Stimulated activated naive B cell treated with anti-CD40 and anti-IgM and Interleukin-4, amounts not matched to agents 10 μg/mL and 1 μg/mL and 100 μg/mL, for 72 hours (primary cell): ENCODE results near the gene BNIP5.
"Not testable (repeated sequence)": the region's sequence is repeated elsewhere in the genome, so short reads cannot be mapped to it uniquely, and the experiment has no call there.

Experiments
- ATAC-seq, 2 donors: fragments of 150-1000 bp; cut with Tn5 transposase; replicated peaks; 2 replicates each; pipeline ENCODE4 v1.10.0; 2021; ENCODE audit warnings: moderate library complexity in 1 of 2
- DNase-seq: peaks from one replicate; pipeline ENCODE4 v3.0.0; 2021
- H3K27ac Mint-ChIP-seq: one replicate; pipeline ENCODE4 v1.8.0; 2022; ENCODE audit warnings: mild to moderate bottlenecking, mixed read lengths
- H3K27me3 Mint-ChIP-seq, 2 donors: one replicate each; pipeline ENCODE4 v1.8.0; 2022; ENCODE audit warnings: mixed read lengths in 2 of 2
- H3K36me3 Mint-ChIP-seq, 2 donors: one replicate each; pipeline ENCODE4 v1.8.0; 2022; ENCODE audit warnings: mixed read lengths in 2 of 2, mild to moderate bottlenecking in 1 of 2
- H3K4me1 Mint-ChIP-seq, 2 donors: one replicate each; pipeline ENCODE4 v1.8.0; 2022; ENCODE audit warnings: mixed read lengths in 2 of 2, mild to moderate bottlenecking in 1 of 2
- H3K4me3 Mint-ChIP-seq, 2 donors: one replicate each; pipeline ENCODE4 v1.8.0; 2022; ENCODE audit warnings: mild to moderate bottlenecking in 2 of 2, mixed read lengths in 2 of 2, moderate library complexity in 1 of 2
- H3K9me3 Mint-ChIP-seq, 2 donors: one replicate each; pipeline ENCODE4 v1.8.0; 2022; ENCODE audit warnings: mixed read lengths in 2 of 2, mild to moderate bottlenecking in 1 of 2

Gene BNIP5

GRCh38 chr6:36343109-36343680 is 6.5 kb upstream of the BNIP5 start:
- Mint-ChIP-seq H3K4me3 (no peak overlapping the region), H3K27me3 (peaks cover 5 to 12% of the 10 kb centered on the region in 2 donors), H3K27ac (no peak overlapping the region), H3K9me3 (no peaks in the 10 kb centered on the region), H3K4me1 (peaks cover 7 to 18% of the 10 kb centered on the region in 2 donors), H3K36me3 (no peaks in the 10 kb centered on the region)
- no peak for DNase-seq
- no peak for ATAC-seq

- H3K4me1 Mint-ChIP-seq, result peaks cover 16 to 31% of the 10 kb centered on the region in 2 donors
- no peaks in the 10 kb centered on the region for H3K36me3 Mint-ChIP-seq
- peak; percentile 74 to 81 for ATAC-seq
- DNase-seq, result peak; percentile 63
- H3K27ac Mint-ChIP-seq, result peak overlapping the region; percentile 82
- H3K27me3 Mint-ChIP-seq, result peaks cover 5 to 12% of the 10 kb centered on the region in 2 donors
- no peaks in the 10 kb centered on the region for H3K9me3 Mint-ChIP-seq
- peak overlapping the region; percentile 57 to 75 for H3K4me3 Mint-ChIP-seq
Observed at GRCh38 chr6:36340618-36341454, 4.1 kb upstream of the BNIP5 start.

GRCh38 chr6:36340306-36340617 is 3.6 kb upstream of the BNIP5 start:
- H3K27me3 Mint-ChIP-seq, result peaks cover 6 to 14% of the 10 kb centered on the region in 2 donors
- no peak overlapping the region for H3K4me3 Mint-ChIP-seq

GRCh38 chr6:36339146-36339545 is 2.5 kb upstream of the BNIP5 start:
- no peak for ATAC-seq
- H3K4me3 Mint-ChIP-seq, result no peak overlapping the region
- H3K4me1 Mint-ChIP-seq, result peaks cover 24 to 42% of the 10 kb centered on the region in 2 donors
- H3K36me3 Mint-ChIP-seq, result no peaks in the 10 kb centered on the region
- no peak overlapping the region for H3K27ac Mint-ChIP-seq
- no peaks in the 10 kb centered on the region for H3K9me3 Mint-ChIP-seq
- DNase-seq, result no peak
- peaks cover 17 to 26% of the 10 kb centered on the region in 2 donors for H3K27me3 Mint-ChIP-seq

More at GRCh38 chr6:36340306-36340617, 3.6 kb upstream of the BNIP5 start:
- H3K36me3 Mint-ChIP-seq, result no peaks in the 10 kb centered on the region
- DNase-seq (no peak), ATAC-seq (no peak)
- no peaks in the 10 kb centered on the region for H3K9me3 Mint-ChIP-seq
- no peak overlapping the region for H3K27ac Mint-ChIP-seq
- H3K4me1 Mint-ChIP-seq, result peaks cover 17 to 33% of the 10 kb centered on the region in 2 donors

GRCh38 chr6:36338223-36338622 is 1.5 kb upstream of the BNIP5 start:
- H3K27ac Mint-ChIP-seq, DNase-seq, H3K9me3 Mint-ChIP-seq, H3K4me3 Mint-ChIP-seq, ATAC-seq, H3K36me3 Mint-ChIP-seq: not testable (repeated sequence)
- H3K4me1 Mint-ChIP-seq, result peaks cover 24 to 47% of the 10 kb centered on the region in 2 donors
- peaks cover 17 to 28% of the 10 kb centered on the region in 2 donors for H3K27me3 Mint-ChIP-seq

GRCh38 chr6:36337814-36338213 is 1.1 kb upstream of the BNIP5 start:
- Mint-ChIP-seq H3K4me1 (peaks cover 27 to 51% of the 10 kb centered on the region in 2 donors), H3K27ac (no peak overlapping the region), H3K27me3 (peaks cover 17 to 28% of the 10 kb centered on the region in 2 donors), H3K36me3 (no peaks in the 10 kb centered on the region), H3K4me3 (no peak overlapping the region), H3K9me3 (no peaks in the 10 kb centered on the region)
- DNase-seq (no peak), ATAC-seq (peak; percentile 25 to 26)

GRCh38 chr6:36336208-36336710 is 429 bp downstream of the BNIP5 start:
- ATAC-seq, result no peak
- Mint-ChIP-seq H3K9me3 (no peaks in the 10 kb centered on the region), H3K4me3 (no peak overlapping the region)

GRCh38 chr6:36335465-36336207 is 1.1 kb downstream of the BNIP5 start:
- Mint-ChIP-seq H3K36me3 (no peaks in the 10 kb centered on the region), H3K4me3 (no peak overlapping the region), H3K27me3 (peaks cover 18 to 23% of the 10 kb centered on the region in 2 donors), H3K4me1 (peaks cover 25 to 47% of the 10 kb centered on the region in 2 donors), H3K27ac (no peak overlapping the region), H3K9me3 (no peaks in the 10 kb centered on the region)
- ATAC-seq, result no peak
- no peak for DNase-seq

More at GRCh38 chr6:36336208-36336710, 429 bp downstream of the BNIP5 start:
- Mint-ChIP-seq H3K27me3 (peaks cover 22 to 28% of the 10 kb centered on the region in 2 donors), H3K4me1 (peaks cover 28 to 52% of the 10 kb centered on the region in 2 donors), H3K36me3 (no peaks in the 10 kb centered on the region), H3K27ac (no peak overlapping the region)
- no peak for DNase-seq

- no peak overlapping the region for H3K4me3 Mint-ChIP-seq
- peaks cover 17% of the 10 kb centered on the region in 2 donors for H3K27me3 Mint-ChIP-seq
- peaks cover 23 to 44% of the 10 kb centered on the region in 2 donors for H3K4me1 Mint-ChIP-seq
- no peaks in the 10 kb centered on the region for H3K36me3 Mint-ChIP-seq
- ATAC-seq, result no peak
- no peaks in the 10 kb centered on the region for H3K9me3 Mint-ChIP-seq
- H3K27ac Mint-ChIP-seq, result no peak overlapping the region
- DNase-seq, result no peak
Observed at GRCh38 chr6:36334832-36335459, 1.7 kb downstream of the BNIP5 start.

- Mint-ChIP-seq H3K27ac (no peak overlapping the region), H3K36me3 (no peaks in the 10 kb centered on the region), H3K4me3 (no peak overlapping the region), H3K9me3 (no peaks in the 10 kb centered on the region), H3K4me1 (peaks cover 23 to 38% of the 10 kb centered on the region in 2 donors), H3K27me3 (peaks cover 17% of the 10 kb centered on the region in 2 donors)
- no peak for DNase-seq
- no peak for ATAC-seq
Observed at GRCh38 chr6:36333931-36334725, 2.6 kb downstream of the BNIP5 start.

GRCh38 chr6:36333171-36333895 is 3.4 kb downstream of the BNIP5 start:
- ATAC-seq, result no peak
- Mint-ChIP-seq H3K27me3 (peaks cover 17% of the 10 kb centered on the region in 2 donors), H3K4me3 (no peak overlapping the region), H3K4me1 (peaks cover 21 to 35% of the 10 kb centered on the region in 2 donors), H3K27ac (no peak overlapping the region), H3K36me3 (no peaks in the 10 kb centered on the region), H3K9me3 (no peaks in the 10 kb centered on the region)
- no peak for DNase-seq

GRCh38 chr6:36331381-36331780 is 5.3 kb downstream of the BNIP5 start:
- no peak for DNase-seq
- H3K9me3 Mint-ChIP-seq, result no peaks in the 10 kb centered on the region

GRCh38 chr6:36330366-36330765 is 6.3 kb downstream of the BNIP5 start:
- DNase-seq, result no peak
- Mint-ChIP-seq H3K36me3 (no peaks in the 10 kb centered on the region), H3K4me1 (peaks cover 18 to 33% of the 10 kb centered on the region in 2 donors), H3K27me3 (peaks cover 15 to 23% of the 10 kb centered on the region in 2 donors), H3K4me3 (no peak overlapping the region), H3K9me3 (no peaks in the 10 kb centered on the region), H3K27ac (no peak overlapping the region)
- no peak for ATAC-seq

More at GRCh38 chr6:36331381-36331780, 5.3 kb downstream of the BNIP5 start:
- no peak for ATAC-seq
- peaks cover 17 to 23% of the 10 kb centered on the region in 2 donors for H3K27me3 Mint-ChIP-seq
- H3K4me3 Mint-ChIP-seq, result no peak overlapping the region
- no peaks in the 10 kb centered on the region for H3K36me3 Mint-ChIP-seq
- peaks cover 13 to 26% of the 10 kb centered on the region in 2 donors for H3K4me1 Mint-ChIP-seq
- no peak overlapping the region for H3K27ac Mint-ChIP-seq
